ENCODE measurements around the gene NATD1.
"Not testable (repeated sequence)": the region's sequence is repeated elsewhere in the genome, so short reads cannot be mapped to it uniquely, and the experiment has no call there.

Gene NATD1

GRCh38 chr17:21196126-21196525 lies 57.1 kb downstream of the NATD1 start:
- in situ Hi-C loops (cut with MboI; ENCODE audit: low sequenced_read_pairs) = no loop called here

- in situ Hi-C loops (cut with MboI; ENCODE audit: low sequenced_read_pairs) = no loop called here
Measured at GRCh38 chr17:21194703-21195102, 58.5 kb downstream of the NATD1 start.

- in situ Hi-C loops (cut with MboI; ENCODE audit: low sequenced_read_pairs) = no loop called here
Measured at GRCh38 chr17:21194226-21194625, 59.0 kb downstream of the NATD1 start.

- in situ Hi-C loops (cut with MboI; ENCODE audit: low sequenced_read_pairs) = no loop called here
Measured at GRCh38 chr17:21193031-21193430, 60.2 kb downstream of the NATD1 start.

DNA sequence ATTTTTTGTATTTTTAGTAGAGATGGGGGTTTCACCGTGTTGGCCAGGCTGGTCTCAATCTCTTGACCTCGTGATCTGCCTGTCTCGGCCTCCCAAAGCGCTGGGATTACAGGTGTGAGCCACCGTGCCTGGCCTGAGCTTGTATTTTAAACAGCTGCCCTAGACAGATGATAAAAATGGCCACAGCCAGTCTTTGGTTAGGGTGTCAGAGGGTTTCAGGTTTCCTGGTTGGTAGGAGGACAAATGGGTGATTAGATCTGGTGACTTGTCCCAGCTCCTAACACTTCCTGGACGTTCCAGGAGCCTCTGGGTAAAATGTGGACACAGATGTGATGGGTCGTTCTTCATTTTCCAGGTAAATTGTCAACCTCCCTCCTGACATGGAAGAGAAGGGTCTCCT lies 60.8 kb downstream of the NATD1 start:
- in situ Hi-C loops (cut with MboI; ENCODE audit: low sequenced_read_pairs) = not testable (repeated sequence)

DNA sequence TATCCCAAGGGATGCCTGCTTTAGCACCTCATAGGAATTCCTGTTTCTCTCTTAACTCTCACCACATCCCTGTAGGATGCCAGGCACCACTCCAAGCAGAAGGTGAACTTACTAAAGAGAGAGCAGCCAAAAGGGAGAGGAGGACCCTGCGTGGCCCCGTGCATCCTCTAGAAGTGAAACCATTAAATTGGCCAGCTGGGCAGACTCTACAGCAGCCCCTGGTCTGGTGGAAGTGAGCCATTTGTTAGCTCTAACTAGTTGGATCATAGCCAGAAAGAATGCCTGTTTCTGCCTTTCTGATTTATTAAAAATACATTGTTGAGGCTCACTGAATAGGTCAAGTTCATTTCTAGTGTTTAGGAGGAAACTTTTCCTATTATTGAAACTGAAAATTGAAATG lies 61.5 kb downstream of the NATD1 start:
- in situ Hi-C loops (cut with MboI; ENCODE audit: low sequenced_read_pairs) = no loop called here

GRCh38 chr17:21190078-21190477 lies 63.1 kb downstream of the NATD1 start:
- in situ Hi-C loops (cut with MboI; ENCODE audit: low sequenced_read_pairs) = no loop called here

DNA sequence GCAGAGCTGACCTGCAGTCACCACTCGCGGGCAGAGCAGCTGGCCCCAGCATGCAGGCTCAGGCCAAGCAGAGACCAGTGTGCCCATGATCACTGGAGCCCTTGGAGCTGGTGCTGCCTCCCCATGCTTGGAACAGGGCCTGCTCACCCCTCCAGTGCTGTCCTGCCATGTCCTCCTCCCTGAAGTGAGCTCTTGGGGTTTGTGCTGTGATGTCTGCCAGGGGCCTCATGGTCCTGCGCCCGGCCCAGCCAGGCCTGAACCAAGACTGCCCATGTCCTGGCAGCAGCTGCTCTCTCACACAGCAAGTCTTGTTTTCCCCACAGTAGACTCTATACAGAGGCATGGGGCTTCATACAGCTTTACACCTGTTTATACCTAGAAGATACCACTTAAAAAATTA lies 63.8 kb downstream of the NATD1 start:
- in situ Hi-C loops (cut with MboI; ENCODE audit: low sequenced_read_pairs) = no loop called here

Data from HL-60/S4 treated with phorbol 12-myristate 13-acetate at 8.2 ng/mL for 4 days and 3 days (cell line).